KOPT-K1 (cell line): ENCODE measurements around the gene SOHLH1.
"Not testable (repeated sequence)": the region's sequence is repeated elsewhere in the genome, so short reads cannot be mapped to it uniquely, and the experiment has no call there.

Experiments
- H3K27ac ChIP-seq: fragments of 200-600 bp; sonication (generic); 2 replicates; pipeline ENCODE4 v1.5.1; 2016; ENCODE audit warnings: antibody characterized with exemption, mild to moderate bottlenecking, low read depth, low read length; ENCODE audit not compliant: poor library complexity, severe bottlenecking
- H3K36me3 ChIP-seq: fragments of 200-600 bp; sonication (generic); 2 replicates; pipeline ENCODE4 v1.5.1; 2017; ENCODE audit warnings: antibody characterized with exemption, mild to moderate bottlenecking, low read length, moderate library complexity; ENCODE audit not compliant: insufficient read depth
- H3K9me3 ChIP-seq: fragments of 200-600 bp; sonication (generic); 2 replicates; pipeline ENCODE4 v1.5.1; 2017; ENCODE audit warnings: antibody characterized with exemption, low read length, mild to moderate bottlenecking; ENCODE audit not compliant: insufficient read depth, poor library complexity, severe bottlenecking

SOHLH1 gene

DNA sequence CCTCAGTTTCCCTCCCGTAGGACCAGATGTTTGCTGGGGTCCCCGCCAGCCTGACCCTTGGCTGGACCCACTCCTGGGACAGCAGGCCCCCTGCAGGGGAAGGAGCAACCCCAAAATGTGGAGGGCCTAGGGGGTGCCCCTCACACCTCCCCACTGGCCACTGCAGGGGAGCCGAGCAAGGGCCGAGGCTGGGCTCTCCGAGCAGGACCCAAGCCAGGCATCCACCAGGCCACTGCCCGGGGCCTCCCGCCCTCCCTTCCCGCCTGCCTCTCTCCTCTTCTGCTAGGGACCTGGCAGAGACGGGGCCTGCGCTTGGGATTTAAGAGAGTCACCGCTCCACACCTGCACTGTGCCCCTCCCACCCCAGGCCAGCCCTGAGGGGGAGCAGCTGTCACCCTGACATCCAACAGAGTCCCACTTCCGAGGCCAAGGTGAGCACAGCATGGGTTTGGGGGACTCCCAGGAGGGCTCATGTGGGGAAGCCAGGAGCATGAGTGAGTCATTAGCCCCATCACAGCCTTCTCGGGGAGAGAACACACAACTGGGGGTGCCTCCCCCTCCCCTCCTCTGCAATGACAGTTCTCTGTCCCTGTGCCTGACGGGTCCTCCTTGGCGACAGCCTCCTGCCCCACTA, 15.8 kb downstream of the SOHLH1 start:
- no peak overlapping the region for H3K27ac ChIP-seq

DNA sequence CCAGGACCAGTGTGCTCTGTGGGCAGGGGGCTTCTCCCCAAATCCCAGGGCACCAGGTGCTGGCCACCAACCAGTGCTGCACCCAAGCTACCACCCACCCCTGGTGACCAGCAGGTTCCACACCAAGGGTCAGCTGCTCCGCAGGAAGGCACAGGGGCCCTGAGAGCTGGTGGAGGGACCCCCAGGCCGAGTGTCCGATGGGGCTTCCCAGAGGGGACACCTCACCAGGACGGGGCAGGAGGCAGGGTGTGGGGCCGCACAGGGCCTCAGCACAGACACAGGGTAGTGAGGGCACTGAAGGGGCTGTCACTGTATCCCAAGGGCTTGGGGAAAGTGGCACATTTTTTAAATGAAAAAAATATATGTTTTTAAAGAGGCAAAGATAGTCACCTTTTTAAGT, 18.1 kb downstream of the SOHLH1 start:
- H3K9me3 ChIP-seq = no peaks in the 10 kb centered on the region
- no peak overlapping the region for H3K27ac ChIP-seq
- no peaks in the 10 kb centered on the region for H3K36me3 ChIP-seq

More for the DNA sequence above, 15.8 kb downstream of the SOHLH1 start:
- Histone ChIP-seq H3K9me3 (no peaks in the 10 kb centered on the region), H3K36me3 (no peaks in the 10 kb centered on the region)

DNA sequence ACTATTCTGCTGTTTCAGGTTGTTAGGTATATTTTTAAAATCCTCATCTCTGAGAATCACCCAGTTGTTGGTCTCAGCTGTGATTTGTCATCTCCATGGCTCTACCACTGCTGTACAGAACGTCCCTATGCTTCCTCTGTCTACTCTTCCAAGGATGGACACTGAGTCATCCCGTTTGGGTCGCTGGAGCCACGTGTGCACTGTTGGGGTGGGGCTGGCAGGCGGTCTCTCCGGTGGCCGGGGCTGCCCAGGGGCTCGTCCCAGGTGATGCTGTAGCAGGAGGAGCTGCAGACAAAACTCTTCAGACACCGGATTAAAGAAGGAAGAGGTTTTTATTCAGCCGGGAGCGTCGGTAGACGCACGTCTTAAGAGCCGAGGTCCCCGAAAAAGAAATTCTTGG, 19.2 kb downstream of the SOHLH1 start:
- H3K9me3 ChIP-seq = no peaks in the 10 kb centered on the region
- no peaks in the 10 kb centered on the region for H3K36me3 ChIP-seq
- no peak overlapping the region for H3K27ac ChIP-seq

DNA sequence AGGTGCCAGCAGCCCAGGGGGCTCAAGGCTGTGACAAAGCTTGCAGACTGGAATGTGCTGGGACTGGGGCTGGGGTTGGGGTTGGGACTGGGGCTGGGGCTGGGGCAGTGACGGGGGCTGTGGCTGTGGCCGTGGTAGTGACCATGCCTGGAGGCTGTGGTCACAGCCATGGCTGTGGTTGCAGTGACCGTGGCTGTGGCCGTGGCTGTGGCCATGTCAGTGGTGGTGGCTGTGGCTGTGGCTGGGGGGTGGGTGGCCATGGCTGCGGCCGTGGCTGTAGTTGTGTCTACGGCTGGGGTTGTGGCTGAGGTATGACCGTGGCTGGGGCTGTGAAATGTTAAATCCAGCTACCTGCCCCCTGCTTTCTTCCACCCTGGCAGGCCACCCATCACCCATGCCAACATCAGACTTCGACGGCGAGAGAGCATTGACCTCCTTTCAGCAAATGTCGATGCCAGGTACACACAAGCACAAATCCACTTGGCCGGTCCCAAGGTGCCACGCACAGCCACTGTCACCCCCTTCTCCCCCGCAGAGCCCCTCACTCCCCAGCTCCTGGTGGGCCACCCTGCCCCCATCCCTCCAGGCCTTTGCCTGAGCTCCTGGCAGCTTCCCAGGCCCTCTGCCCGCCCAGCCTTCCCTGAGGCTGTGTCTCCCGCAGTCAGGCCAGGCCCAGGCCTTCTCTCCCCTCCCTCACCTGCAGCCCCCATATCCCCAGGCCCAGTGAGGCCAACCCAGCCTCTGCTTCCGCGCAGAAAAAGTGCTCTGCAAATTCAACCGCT, 20.9 kb downstream of the SOHLH1 start:
- no peak overlapping the region for H3K27ac ChIP-seq
- H3K9me3 ChIP-seq = no peaks in the 10 kb centered on the region
- no peaks in the 10 kb centered on the region for H3K36me3 ChIP-seq

GRCh38 chr9:135677641-135678168, 21.6 kb downstream of the SOHLH1 start:
- H3K9me3 ChIP-seq = no peaks in the 10 kb centered on the region

DNA sequence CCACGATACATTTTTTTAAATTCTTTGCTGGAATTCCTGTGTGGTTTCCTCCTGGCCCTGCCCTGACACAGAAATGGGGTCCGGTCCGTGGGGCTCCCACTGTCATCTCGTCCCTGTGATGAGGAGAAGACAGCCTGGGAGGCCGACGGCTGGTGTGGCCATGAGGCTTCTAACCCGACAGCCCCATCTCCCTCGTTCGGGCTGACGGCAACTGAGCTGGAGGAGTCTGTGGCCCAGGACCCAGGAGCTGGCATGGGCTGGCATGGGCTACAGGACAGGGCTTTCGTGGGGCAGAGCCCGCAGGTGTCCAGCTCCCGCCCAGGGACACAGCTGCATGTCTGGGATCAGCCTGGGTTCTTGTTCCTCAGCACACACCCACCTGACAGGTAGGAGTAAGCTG, 22.4 kb downstream of the SOHLH1 start:
- no peaks in the 10 kb centered on the region for H3K36me3 ChIP-seq
- no peak overlapping the region for H3K27ac ChIP-seq
- H3K9me3 ChIP-seq = no peaks in the 10 kb centered on the region

More at GRCh38 chr9:135677641-135678168, 21.6 kb downstream of the SOHLH1 start:
- Histone ChIP-seq H3K36me3 (no peaks in the 10 kb centered on the region), H3K27ac (no peak overlapping the region)

DNA sequence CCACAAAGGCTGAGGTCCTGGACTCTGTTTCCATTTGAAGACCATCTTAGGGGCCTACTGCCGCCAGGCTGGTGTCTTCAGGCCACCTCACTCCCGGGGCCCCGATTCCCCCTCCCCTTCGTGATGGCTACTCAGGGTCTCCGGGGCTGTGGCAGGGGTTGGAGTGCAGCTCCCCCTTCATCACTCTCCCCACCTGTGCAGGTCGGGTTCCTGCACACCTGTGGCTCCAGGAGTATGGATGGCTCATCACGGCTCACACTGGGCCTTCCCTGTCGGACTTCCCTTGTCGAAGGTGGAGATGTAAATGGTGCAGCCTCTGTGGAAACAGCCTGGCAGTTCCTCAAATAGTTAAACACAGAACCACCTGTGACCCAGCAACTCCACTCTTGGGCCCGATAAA, 24.3 kb downstream of the SOHLH1 start:
- H3K9me3 ChIP-seq = no peaks in the 10 kb centered on the region
- no peak overlapping the region for H3K27ac ChIP-seq
- no peaks in the 10 kb centered on the region for H3K36me3 ChIP-seq

DNA sequence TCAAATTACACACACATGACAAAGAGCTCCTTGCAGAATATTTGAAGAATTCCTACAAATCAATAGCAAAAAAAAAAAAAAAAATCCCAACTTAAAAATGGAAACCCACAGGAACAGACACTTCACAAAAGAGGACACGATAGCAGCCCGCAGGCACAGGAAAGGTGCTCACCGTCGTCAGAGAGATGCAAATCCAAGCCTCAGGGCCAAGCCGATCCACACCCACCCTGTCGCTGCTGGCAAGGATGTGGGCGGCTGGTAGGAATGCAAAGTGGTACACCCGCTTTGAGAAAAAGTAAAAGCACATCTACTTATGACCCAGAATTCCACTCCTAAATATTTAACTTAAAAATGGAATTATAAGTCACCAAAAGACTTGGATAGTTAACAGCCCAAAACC, 25.3 kb downstream of the SOHLH1 start:
- no peaks in the 10 kb centered on the region for H3K36me3 ChIP-seq
- peaks cover 5% of the 10 kb centered on the region for H3K9me3 ChIP-seq
- no peak overlapping the region for H3K27ac ChIP-seq

DNA sequence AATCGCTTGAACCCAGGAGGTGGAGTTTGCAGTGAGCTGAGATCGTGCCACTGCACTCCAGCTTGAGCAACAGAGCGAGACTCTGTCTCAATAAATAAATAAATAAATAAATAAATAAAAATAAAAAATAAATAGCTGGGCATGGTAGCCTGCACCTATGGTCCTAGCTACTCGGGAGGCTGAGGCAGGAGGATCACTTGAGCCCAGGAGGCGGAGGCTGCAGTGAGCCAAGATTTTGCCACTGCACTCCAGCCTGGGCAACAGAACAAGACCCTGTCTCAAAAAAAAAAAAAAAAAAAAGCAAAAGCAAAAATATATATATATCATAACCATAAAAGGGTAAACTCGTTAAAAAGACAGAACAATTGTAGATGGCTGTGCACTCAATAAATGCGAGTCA, 26.5 kb downstream of the SOHLH1 start:
- not testable (repeated sequence) for H3K27ac ChIP-seq, H3K9me3 ChIP-seq, H3K36me3 ChIP-seq

DNA sequence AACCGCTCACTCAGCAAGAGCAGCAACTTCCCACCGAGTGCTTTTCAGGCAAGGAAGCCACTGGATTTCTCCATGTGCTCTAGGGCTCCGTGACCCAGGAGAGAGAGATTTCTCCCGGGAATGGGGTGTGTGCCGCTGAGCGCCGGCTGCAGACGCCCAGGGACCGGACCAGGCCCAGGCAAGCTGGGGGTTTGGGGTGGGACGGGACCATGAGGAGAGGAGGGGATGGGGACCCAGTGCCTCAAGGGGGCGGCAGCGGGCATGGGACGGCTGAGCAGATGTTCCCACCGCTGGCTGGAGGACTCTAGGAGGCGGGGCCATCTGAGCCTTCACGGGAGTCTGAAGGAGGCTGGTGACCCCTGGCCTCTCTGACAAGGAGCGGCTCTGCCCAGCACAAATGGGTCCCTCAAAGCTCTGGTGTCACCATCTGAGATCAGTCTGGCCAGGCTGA, 27.7 kb downstream of the SOHLH1 start:
- no peak overlapping the region for H3K27ac ChIP-seq
- peaks cover 9% of the 10 kb centered on the region for H3K9me3 ChIP-seq
- no peaks in the 10 kb centered on the region for H3K36me3 ChIP-seq

DNA sequence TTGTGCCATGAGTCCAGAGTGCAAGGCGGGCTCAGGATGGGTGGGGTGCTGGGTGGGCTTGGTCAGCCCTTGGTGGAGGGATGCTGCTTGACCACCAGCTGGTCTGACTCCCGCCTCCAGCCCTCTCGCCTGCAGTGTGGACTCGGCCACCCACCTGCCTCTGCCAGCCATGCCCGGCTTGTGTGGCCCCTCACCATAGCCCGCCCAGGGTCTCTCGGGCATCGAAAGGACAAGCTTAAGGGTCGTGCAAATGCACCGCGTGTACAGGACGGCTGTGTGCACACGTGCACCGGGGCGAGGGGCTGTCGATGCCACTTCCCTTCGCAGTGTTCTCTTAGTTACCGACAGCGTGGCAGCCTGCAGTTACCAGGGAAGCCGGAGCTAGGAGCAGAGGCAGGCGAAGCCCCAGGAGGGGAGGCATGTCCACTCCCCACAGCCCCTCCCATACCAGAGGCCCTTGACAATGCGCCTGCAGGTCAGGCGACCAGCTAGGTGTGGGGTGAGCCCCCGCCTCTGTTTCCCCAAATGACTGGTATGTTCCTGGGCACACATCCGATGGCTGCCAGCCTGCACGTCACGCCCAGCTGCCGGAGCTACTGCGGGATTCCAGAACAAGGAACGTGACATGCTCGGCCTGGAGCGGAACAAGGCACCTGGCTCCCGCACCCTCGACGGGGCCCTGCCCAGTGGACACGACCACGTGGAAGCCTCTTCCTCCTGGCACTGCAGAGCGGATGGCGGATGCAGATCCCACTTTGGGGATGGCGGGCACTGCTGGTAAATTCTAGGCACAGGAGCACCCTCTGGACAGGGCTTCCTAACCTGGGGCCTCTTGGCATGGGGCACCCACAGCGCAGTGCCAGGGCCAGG, 28.3 kb downstream of the SOHLH1 start:
- H3K27ac ChIP-seq = no peak overlapping the region
- H3K36me3 ChIP-seq = no peaks in the 10 kb centered on the region
- peaks cover 9% of the 10 kb centered on the region for H3K9me3 ChIP-seq

DNA sequence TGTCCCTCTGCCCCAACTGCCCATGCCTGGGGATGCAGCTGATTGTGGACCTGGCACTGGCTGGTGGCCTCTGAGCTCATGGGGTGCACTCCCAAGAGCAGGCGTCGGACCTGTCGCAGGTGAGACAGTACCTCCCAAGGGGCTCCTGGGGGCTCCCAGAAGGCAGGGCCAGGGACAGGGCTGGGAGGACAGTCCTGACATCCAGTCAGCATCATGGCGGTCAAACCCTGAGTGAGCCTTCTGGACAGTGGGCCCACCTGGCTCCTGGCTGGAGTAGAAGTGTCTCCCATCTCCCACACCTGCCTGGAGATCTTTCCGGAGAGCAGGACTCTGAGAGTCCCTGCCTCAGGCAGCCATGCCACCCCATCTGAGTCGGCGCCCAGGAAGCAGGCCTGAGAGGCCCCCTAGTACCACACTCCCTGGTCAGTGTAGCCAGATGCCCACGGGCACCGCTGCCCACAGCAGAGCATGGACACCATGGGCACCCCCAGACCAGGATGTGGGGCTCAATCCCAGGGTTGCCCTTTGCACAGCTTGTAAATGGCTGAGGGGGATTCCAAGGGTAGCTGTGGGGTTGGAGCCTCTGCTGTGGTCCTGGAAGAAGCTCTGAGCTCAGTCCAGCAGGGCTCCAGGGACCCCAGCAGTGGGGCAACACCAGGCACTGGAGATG, 29.5 kb downstream of the SOHLH1 start:
- no peaks in the 10 kb centered on the region for H3K36me3 ChIP-seq
- H3K9me3 ChIP-seq = peaks cover 9% of the 10 kb centered on the region
- no peak overlapping the region for H3K27ac ChIP-seq

GRCh38 chr9:135669018-135669417, 30.3 kb downstream of the SOHLH1 start:
- not testable (repeated sequence) for H3K27ac ChIP-seq, H3K36me3 ChIP-seq, H3K9me3 ChIP-seq

DNA sequence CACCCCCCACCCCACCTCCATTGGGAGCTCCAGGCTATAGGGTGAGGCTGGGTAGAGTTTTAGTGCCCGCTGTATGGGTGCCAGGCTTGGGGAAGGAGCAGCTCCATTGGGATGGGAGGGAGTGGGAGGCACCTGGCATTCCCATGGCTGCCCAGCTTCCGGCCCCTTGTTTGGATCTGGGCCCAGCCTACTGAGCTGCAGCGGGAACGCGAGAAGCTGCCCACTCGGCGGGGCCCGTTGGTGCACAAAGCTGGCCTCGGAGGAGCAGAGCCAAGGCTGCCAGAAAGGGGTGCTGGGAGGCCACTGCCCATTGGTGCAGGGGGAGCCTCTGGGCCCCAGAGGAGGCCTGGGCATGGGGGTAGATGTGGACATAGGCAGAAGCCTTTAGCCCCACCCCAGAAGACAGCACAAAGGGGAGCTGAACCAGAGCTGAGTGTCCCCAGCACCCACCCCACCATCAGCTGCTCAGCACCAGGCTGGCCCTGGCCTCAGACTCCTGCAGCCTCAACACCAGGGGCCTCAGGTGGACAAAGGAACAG, 31.7 kb downstream of the SOHLH1 start:
- H3K9me3 ChIP-seq = peaks cover 9% of the 10 kb centered on the region
- H3K36me3 ChIP-seq = no peaks in the 10 kb centered on the region
- no peak overlapping the region for H3K27ac ChIP-seq
